ENCODE data around the gene IL6R. TPM values are rescaled to one million over a fixed set of nuclear protein-coding genes. Genes with fewer than 3 reads are reported as not detected.

The IL6R gene
- total and polyA plus RNA-seq, 2 experiments from 2014 or later, result 35.1 to 38.5 TPM

- no peaks in the 10 kb centered on the region for H3K9me3 ChIP-seq (ENCODE audit: low read depth)
- H3K9me2 ChIP-seq (replicated peaks; ENCODE audit: insufficient read depth), result no peaks in the 10 kb centered on the region
- 94% methylated on average over 8 of the region's 8 CpGs for WGBS (ENCODE audit: low lambda C conversion rate, missing lambda C conversion rate)
- H3K27ac ChIP-seq, result no peak overlapping the region
- H3K4me2 ChIP-seq, result no peak overlapping the region
- no peaks in the 10 kb centered on the region for H4K20me1 ChIP-seq (ENCODE audit: insufficient read depth, poor library complexity, severe bottlenecking)
- no peaks in the 10 kb centered on the region for H3K27me3 ChIP-seq
- H3K36me3 ChIP-seq (replicated peaks; ENCODE audit: insufficient read depth, low read depth), result no peaks in the 10 kb centered on the region
- peaks cover 44% of the 10 kb centered on the region for H3K79me2 ChIP-seq
- peaks cover 12% of the 10 kb centered on the region for H3K4me1 ChIP-seq (ENCODE audit: insufficient read depth)
- TF ChIP-seq EZH2phosphoT487 (IDR thresholded peaks at IDR 0.05; ENCODE audit: low read depth, severe bottlenecking, unreplicated experiment), result no peak
- no peak overlapping the region for H2AFZ ChIP-seq
- no peak for DNase-seq (ENCODE audit: low spot score)
- no peak overlapping the region for H3K4me3 ChIP-seq
Observed at GRCh38 chr1:154414606-154415005, 9.5 kb downstream of the IL6R start.

GRCh38 chr1:154416471-154417337, 11.6 kb downstream of the IL6R start:
- H2AFZ ChIP-seq, result no peak overlapping the region
- H3K27ac ChIP-seq, result no peak overlapping the region
- no peak for DNase-seq (ENCODE audit: low spot score)
- H3K4me3 ChIP-seq, result no peak overlapping the region
- WGBS (ENCODE audit: low lambda C conversion rate, missing lambda C conversion rate), result 93% methylated on average over 10 of the region's 10 CpGs
- TF ChIP-seq CTCF (IDR thresholded peaks at IDR 0.05; ENCODE audit: poor library complexity), result no peak
- TF ChIP-seq EZH2 (IDR thresholded peaks at IDR 0.05; ENCODE audit: borderline replicate concordance), result no peak
- no peak for TF ChIP-seq EZH2phosphoT487 (IDR thresholded peaks at IDR 0.05; ENCODE audit: low read depth, severe bottlenecking, unreplicated experiment)
- H3K79me2 ChIP-seq, result peaks cover 38% of the 10 kb centered on the region
- H3K27me3 ChIP-seq, result no peaks in the 10 kb centered on the region
- no peaks in the 10 kb centered on the region for H3K9me2 ChIP-seq (replicated peaks; ENCODE audit: insufficient read depth)
- H3K4me2 ChIP-seq, result no peak overlapping the region
- no peaks in the 10 kb centered on the region for H3K36me3 ChIP-seq (replicated peaks; ENCODE audit: insufficient read depth, low read depth)
- H3K4me1 ChIP-seq (ENCODE audit: insufficient read depth), result peaks cover 20% of the 10 kb centered on the region
- no peaks in the 10 kb centered on the region for H3K9me3 ChIP-seq (ENCODE audit: low read depth)
- no peaks in the 10 kb centered on the region for H4K20me1 ChIP-seq (ENCODE audit: insufficient read depth, poor library complexity, severe bottlenecking)

GRCh38 chr1:154417338-154417608, 12.1 kb downstream of the IL6R start:
- Histone ChIP-seq H3K4me3 (no peak overlapping the region), H2AFZ (no peak overlapping the region), H4K20me1 (ENCODE audit: insufficient read depth, poor library complexity, severe bottlenecking) (no peaks in the 10 kb centered on the region), H3K4me2 (no peak overlapping the region), H3K9me2 (replicated peaks; ENCODE audit: insufficient read depth) (no peaks in the 10 kb centered on the region), H3K79me2 (peaks cover 38% of the 10 kb centered on the region), H3K27ac (no peak overlapping the region), H3K27me3 (no peaks in the 10 kb centered on the region), H3K4me1 (ENCODE audit: insufficient read depth) (peaks cover 20% of the 10 kb centered on the region), H3K9me3 (ENCODE audit: low read depth) (no peaks in the 10 kb centered on the region), H3K36me3 (replicated peaks; ENCODE audit: insufficient read depth, low read depth) (no peaks in the 10 kb centered on the region)
- WGBS (ENCODE audit: low lambda C conversion rate, missing lambda C conversion rate), result 89% methylated on average over 3 of the region's 3 CpGs
- TF ChIP-seq EZH2phosphoT487 (IDR thresholded peaks at IDR 0.05; ENCODE audit: low read depth, severe bottlenecking, unreplicated experiment) (no peak), EZH2 (IDR thresholded peaks at IDR 0.05; ENCODE audit: borderline replicate concordance) (no peak), CTCF (IDR thresholded peaks at IDR 0.05; ENCODE audit: poor library complexity) (no peak)
- no peak for DNase-seq (ENCODE audit: low spot score)

GRCh38 chr1:154418062-154418921, 13.1 kb downstream of the IL6R start:
- WGBS (ENCODE audit: low lambda C conversion rate, missing lambda C conversion rate), result 49% methylated on average over 17 of the region's 17 CpGs

More at GRCh38 chr1:154418062-154418921, 13.1 kb downstream of the IL6R start:
- Histone ChIP-seq H3K9me3 (ENCODE audit: low read depth) (no peaks in the 10 kb centered on the region), H4K20me1 (ENCODE audit: insufficient read depth, poor library complexity, severe bottlenecking) (no peaks in the 10 kb centered on the region), H3K4me2 (peak overlapping the region; percentile 59), H3K27ac (peak overlapping the region; percentile 98), H2AFZ (no peak overlapping the region), H3K9me2 (replicated peaks; ENCODE audit: insufficient read depth) (no peaks in the 10 kb centered on the region), H3K4me3 (no peak overlapping the region), H3K36me3 (replicated peaks; ENCODE audit: insufficient read depth, low read depth) (no peaks in the 10 kb centered on the region), H3K4me1 (ENCODE audit: insufficient read depth) (peaks cover 24% of the 10 kb centered on the region), H3K27me3 (no peaks in the 10 kb centered on the region), H3K79me2 (peaks cover 28% of the 10 kb centered on the region)
- TF ChIP-seq CTCF (IDR thresholded peaks at IDR 0.05; ENCODE audit: poor library complexity) (no peak), EZH2 (IDR thresholded peaks at IDR 0.05; ENCODE audit: borderline replicate concordance) (no peak), EZH2phosphoT487 (IDR thresholded peaks at IDR 0.05; ENCODE audit: low read depth, severe bottlenecking, unreplicated experiment) (no peak)
- peak; percentile 95 for DNase-seq (ENCODE audit: low spot score)
